DMS153 (cell line): ENCODE data around the gene COL27A1.

Source experiments
- DNase-seq: peaks from one replicate; lab custom pipeline; 2025; lab: John Stamatoyannopoulos, UW

COL27A1 gene

DNA sequence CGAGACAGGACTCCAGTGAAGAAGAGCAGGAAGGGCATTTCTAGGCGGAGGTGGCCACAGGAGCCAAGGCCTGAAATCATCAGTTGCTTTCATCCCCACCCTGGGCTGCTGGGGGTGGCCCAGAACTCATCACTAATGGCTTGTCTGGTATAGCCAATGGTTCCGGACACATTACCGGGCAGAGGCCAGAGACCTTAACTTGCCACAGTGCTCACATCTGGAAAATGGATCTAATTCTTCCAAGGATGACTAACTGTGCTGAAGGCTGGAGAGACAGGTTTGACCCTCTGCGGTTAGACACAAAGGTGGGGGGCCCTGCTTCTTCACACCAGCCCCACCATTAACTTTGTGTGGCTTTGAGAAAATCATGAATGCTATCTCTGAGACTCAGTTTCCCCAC, 6.2 kb upstream of the COL27A1 start:
- DNase-seq: no peak

- no peak for DNase-seq
These were observed 5.5 kb upstream of the COL27A1 start for GRCh38 chr9:114149765-114150340.

- DNase-seq: no peak
These were observed 4.7 kb upstream of the COL27A1 start for GRCh38 chr9:114150608-114151007.

DNA sequence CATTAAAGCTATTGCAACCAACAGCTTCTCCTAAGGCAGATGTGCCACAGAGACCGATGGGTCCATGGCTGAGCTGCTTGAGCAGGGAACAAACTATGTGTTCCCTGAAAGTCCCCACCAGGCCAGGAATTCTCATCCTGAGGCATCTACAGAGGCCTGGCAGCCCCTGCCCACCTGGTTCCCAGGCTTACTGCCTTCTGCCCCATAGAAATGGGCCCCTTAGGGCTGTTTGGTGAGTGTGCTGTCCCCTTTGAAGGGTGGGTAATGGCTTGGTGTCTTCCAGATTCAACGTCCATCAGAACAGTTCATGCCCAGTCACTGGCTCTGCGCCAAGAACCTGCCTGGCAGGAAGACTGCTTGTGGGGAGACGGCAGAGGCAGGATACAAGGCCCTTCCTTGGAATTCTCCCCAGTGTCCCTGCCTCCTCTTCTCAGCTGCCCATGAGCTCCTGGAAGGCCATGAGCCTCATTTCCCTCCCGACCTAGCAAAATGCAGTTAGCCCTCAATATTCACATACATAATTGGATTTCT, 3.8 kb upstream of the COL27A1 start:
- DNase-seq: no peak

DNA sequence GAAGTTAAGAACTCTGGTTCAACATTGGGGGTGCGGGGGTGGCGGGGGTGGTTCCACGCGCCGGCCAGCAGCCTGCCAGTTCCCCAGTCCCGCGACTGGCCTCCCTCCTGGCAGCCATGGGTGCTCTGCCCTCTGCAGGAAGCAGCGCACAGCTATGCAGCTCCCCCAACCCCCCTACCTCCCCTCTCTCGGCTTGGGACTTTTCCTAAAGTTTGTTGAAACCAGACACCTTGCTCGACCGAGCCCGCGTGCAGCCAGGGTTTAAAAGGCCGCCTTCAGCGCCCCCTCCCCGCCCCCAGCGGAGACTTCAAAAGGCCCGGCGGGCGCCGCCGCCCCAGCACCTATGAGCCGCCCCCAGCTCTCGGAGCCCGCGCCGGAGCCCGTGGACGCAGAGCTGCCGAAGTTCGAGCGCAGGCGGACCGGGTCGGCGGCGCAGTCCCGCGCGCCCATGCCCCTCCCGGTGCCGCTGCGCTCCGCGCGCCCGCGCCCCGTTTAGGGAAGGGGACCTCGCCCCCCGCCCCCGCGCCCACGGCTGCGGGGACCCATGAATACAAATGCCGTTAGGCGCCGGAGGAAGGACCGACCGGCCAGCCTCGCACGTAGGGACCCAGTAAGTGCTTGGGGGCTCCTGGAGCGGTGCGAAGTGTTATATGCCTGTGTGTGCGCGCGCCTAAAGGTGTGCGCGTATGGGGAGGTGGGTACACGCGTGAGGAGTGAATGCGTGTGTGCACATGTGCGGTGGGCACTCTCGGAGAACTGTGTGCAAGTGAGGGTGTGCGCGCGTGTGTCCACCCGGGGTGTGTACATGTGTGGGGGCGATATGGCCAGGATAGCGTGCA, 1.4 kb upstream of the COL27A1 start:
- no peak for DNase-seq

GRCh38 chr9:114154600-114155102, 686 bp upstream of the COL27A1 start:
- no peak for DNase-seq

DNA sequence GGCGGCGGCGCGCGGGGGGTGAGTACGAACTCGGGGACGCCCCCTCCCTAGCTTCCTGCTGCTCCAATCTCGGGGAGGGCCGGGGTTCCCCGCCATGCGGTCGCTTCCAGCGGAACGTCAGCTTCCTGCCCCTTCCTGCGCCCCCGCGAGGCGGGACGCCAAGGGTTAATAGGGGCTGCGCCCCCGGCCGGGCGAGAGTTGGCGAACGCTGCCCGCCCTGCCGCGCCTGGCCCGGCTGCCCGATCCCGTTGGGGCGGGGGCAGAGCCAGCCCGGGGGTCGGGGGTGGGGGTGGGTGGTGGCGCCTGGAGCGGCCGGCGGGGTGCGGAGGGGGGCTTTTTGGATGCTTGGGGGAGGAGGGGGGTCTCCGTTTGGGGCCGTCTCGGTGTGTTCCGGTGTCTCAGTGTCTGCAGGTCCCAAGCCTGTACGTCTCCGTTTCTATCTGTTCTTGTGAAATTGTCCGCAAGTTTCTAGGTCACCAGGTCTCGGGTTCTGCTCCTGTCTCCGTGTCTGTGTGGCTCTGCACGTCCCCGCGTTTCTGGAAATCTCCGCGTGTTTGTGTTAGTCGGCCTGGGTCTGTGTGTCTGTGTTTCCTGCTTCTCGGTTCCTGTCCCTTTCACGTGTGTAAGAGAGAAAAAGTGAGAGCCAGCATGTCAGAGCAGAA, 789 bp downstream of the COL27A1 start:
- DNase-seq: no peak

- no peak for DNase-seq
These were observed 1.5 kb downstream of the COL27A1 start for GRCh38 chr9:114156657-114157421.

- DNase-seq: no peak
These were observed 2.3 kb downstream of the COL27A1 start for GRCh38 chr9:114157516-114158176.

DNA sequence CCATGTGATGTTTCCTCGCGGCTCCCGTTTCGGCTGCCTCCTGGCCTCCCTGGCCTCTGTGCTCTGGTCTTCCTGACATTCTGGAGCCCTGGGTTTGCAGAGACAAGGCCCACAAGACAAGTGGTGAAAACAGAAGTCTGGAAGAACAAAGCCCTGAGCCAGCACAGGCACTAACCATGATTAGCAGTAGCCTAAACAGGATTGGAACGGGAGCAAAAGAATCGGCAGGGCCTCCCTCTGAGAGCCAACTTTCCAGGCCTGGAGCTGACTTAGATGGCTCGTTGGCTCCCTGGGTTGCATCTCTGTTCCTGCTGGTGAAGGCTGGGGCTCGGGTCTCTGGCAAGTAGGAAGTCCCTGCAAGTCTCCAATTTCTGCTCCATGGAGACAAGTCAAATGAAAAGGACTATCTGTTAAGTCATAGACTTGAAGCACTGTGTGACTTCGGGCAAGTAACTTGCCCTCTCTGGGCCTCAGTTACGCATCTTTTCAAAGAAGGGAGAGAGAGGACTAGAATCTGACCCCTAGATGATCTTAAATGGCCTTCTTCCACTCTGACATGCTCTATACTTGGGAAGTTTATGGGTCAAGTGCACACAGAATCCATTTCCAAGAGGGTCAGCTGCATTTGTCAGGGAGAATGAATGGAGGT, 3.3 kb downstream of the COL27A1 start:
- no peak for DNase-seq

- DNase-seq: no peak
These were observed 4.4 kb downstream of the COL27A1 start for GRCh38 chr9:114159691-114160090.

GRCh38 chr9:114161513-114161912, 6.2 kb downstream of the COL27A1 start:
- no peak for DNase-seq

DNA sequence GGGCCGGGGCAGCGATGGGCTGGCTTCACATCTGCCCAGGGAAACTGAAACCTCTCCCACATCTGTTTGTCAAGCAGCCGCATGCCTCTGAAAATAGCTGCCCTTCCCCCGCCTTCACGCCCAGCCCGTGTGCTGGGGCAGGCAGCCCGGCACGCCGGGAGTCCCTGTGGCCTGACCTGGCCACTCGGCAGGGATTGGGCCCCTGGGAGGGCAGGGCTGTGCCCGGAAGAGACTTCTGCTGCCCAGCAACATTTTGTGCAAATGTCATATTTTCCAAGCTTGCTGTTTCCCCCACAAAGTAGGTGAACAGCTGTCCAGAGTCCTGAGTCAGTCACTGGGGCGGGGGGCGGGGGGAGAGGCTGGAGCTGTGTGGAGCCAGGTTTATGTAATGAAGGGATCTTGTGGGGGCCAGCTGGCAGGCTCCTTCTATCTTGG, 8.2 kb downstream of the COL27A1 start:
- no peak for DNase-seq

GRCh38 chr9:114164191-114164794, 9.0 kb downstream of the COL27A1 start:
- no peak for DNase-seq

DNA sequence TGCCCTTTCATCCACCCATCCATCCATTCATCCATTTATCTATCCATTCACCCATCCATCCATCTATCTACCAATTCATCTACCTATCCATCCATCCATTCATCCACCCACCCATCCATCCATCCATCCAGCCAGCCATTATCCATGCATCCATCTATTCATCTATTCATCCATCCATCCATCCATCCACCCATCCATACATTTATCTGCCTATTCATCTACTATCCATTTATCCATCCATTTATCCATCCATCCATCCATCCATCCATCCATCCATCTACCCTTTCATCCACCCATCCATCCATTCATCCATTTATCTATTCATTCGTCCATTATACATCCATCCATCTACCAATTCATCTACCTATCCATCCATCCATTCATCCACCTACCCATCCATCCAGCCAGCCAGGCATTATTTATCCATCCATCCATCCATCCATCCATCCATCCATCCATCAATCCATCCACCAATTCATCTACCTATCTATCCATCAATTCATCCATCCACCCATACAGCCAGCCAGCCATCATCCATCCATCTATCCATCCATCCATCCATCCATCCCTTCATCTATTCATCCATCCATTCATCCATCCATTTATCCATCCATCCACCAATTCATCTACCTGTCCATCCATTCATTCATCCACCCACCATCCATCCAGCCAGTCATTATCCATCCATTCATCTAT, 10.2 kb downstream of the COL27A1 start:
- DNase-seq: no peak

DNA sequence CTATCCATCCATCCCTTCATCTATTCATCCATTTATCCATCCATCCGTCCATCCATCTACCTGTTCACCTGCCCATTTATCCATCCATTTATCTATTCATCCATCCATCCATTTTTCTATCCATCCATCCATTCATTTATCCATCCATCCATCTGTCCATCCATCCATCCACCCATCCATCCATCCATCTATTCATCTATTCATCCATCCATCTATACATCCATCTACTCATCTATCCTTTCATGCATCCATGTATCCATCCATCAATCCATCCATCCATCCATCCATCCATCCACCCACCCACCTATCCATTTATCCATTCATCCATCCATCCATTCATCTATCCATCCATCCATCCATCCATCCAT, 10.8 kb downstream of the COL27A1 start:
- no peak for DNase-seq

DNA sequence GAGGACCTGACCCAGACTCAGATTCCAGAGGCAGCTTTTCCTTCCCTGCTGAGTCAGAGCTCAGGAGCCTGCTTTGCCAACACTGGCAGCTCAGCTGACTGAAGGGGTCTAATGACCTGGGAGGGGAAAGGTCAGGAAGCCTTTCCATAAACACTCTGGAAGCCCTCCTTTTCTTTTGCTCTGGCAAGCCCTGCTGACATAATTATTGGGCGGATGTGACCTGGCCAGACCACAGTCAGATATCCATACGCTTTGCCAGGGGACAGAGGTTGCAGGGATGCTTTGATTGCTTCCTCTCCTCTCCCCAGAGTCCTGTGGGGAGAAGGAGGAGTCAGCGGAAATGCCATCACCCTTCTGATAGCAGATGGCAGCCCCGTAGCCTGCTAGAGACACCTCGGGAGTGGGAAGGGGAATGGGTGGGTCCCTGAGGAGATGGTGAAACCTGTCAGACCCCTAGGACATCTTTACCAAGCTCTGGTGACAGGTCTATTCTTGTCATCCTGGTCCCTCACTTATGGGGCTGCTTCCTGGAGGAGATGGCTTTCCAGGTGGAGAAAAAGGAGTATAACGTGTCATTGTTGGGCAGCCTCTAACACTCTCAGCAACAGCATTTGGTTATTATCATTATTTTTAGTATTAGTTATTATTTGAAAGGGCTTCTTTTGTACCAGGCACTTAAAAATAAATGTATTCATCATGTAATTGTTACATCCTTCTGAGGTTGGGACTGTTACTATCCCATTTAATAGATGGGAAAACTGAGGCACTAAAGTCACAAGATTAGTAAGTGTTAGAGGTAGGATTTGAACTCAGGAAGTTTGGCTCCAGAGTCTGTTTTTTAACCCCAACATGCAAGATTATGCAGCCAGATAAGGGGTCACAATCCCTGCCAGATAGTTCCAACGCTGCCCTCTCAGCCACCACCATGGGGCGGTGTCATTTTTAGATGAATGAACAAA, 11.6 kb downstream of the COL27A1 start:
- no peak for DNase-seq

GRCh38 chr9:114167591-114168091, 12.3 kb downstream of the COL27A1 start:
- no peak for DNase-seq
